HG03159 (cell line): Measurements from ENCODE around the gene SLC47A1.
"Not testable (repeated sequence)": the region's sequence is repeated elsewhere in the genome, so short reads cannot be mapped to it uniquely, and the experiment has no call there.

Experiments
- ATAC-seq: cut with Tn5 transposase; IDR thresholded peaks from one replicate; pipeline ENCODE4 v1.9.1; 2021; ENCODE audit warnings: mild to moderate bottlenecking, moderate library complexity; ENCODE audit not compliant: unreplicated experiment

Gene SLC47A1

GRCh38 chr17:19554393-19554792 lies 20.7 kb downstream of the SLC47A1 start:
- no peak for ATAC-seq

GRCh38 chr17:19555746-19556145 lies 22.1 kb downstream of the SLC47A1 start:
- no peak for ATAC-seq

- no peak for ATAC-seq
Measured at GRCh38 chr17:19558946-19559345, 25.3 kb downstream of the SLC47A1 start.

DNA sequence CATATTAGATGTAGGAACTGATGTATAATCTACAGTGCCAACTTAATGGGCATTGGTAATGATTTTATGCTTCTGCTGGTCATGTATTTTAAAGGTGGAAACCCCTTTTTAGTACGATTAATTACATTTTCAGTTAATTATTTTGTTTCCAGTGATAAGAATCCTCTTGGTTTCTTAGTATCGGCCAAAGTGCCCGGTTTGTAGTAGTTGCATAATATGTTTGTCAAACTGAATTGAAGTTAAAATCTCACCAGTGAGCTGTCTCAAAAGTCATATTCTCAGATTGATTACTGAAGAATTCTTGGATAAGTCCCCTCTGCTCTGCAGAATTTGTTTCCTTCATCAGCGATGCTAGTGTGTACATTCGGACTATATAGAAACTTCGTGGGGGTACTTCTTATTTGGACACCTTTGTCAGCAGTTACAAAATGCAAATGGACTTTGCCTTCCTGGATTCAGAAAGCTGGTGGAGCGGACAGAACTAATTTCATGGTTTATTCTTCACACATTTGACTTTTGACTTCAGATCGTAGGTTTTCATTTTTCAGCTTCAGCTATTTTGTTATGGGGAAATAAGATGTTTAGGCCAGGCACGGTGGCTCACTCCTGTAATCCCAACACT lies 28.2 kb downstream of the SLC47A1 start:
- ATAC-seq: no peak

- no peak for ATAC-seq
Measured at GRCh38 chr17:19565817-19566575, 32.3 kb downstream of the SLC47A1 start.

DNA sequence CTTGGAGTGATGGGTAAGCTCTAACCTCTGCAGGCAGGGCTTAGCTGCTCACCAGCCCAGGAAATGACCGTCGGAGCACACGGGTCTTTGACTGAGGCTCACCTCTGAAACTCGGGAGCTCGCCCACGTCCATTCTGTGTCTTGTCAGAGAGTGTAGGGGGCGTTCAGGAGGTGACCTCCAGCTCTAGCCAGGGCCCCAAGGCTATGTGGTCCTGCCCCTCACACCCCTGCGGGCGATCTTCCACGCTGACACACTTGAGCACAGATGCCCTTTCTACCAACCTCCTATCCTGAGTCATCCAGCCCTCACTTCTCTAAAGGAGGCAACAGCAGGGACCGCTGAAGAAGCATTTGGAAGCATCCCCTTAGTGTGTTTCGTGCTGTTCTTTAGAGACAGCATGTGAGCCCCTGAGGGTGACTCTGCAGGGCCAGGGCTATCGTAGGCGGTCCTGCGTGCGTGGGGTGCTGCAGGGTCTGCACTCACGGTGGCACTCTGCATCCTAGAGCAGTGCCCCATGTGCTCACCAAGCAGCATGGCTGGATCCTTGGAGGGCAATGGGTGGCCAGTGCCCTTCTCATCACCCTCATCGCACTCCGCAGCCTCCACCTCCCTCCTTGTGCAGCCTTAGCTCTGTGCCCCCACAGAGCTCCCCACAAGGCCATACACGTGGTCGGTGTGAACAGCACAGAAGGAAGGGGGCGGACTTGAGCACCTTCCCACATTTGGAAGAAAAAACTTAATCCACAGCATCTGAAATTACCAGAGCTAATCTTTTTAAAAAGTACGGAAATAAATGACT lies 33.8 kb downstream of the SLC47A1 start:
- ATAC-seq: no peak

GRCh38 chr17:19568016-19568350 lies 34.3 kb downstream of the SLC47A1 start:
- no peak for ATAC-seq

DNA sequence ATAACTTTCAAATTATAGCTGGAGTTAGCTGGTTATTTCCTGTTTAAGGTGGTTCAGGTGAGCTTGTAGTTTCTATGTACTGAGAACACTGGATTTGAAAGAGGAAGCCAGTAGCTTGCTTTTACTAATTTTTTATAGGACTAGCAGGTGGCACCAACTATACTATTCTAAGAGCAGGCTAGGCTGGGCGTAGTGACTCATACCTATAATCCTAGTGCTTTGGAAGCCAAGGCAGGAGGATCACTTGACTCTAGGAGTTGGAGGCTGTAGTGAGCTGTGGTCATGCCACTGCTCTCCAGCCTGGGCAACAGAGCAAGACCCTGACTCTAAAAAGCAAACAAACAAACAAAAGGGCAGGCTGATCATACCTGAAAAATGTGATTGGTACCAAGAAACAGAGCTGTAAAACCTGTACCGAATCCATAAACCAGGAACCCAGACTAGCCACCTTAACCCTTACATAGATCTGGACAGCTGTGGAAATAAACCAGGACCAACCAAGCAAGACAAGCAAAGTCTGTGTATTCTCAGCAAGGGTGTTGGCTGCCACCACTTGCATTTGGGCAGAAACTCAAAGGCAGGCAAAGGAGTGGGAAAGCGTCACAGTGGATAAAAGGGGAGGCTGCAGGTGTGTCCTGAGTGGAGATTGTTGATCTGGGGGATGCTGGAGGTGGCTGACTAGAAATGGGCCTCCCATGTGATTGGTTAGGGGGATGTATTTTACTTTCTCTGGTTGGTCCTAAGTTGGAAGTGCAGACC lies 36.3 kb downstream of the SLC47A1 start:
- ATAC-seq: no peak

GRCh38 chr17:19570544-19571062 lies 36.9 kb downstream of the SLC47A1 start:
- no peak for ATAC-seq

DNA sequence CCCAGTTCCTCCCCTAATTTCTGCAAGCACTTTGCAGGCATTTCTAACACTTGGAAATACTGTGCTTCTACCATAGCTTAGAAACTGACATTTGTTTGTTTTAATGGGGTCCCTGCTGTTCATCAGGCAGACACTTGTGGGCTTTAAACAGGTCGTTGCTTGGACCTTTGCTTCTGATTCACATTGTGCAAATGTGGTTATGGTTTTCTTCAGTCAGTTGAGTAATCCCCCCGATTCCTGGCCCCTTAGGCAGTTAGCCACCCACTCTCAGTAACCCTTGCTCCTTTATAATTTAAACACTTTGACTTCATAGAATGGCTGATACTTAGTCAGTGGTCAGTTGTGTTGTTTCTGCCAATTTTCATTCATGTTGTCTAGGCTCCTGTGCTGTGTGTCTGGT lies 39.4 kb downstream of the SLC47A1 start:
- no peak for ATAC-seq

- no peak for ATAC-seq
Measured at GRCh38 chr17:19574956-19575355, 41.3 kb downstream of the SLC47A1 start.

- no peak for ATAC-seq
Measured at GRCh38 chr17:19578545-19578944, 44.9 kb downstream of the SLC47A1 start.

- ATAC-seq: no peak
Measured at GRCh38 chr17:19579192-19579761, 45.6 kb downstream of the SLC47A1 start.

DNA sequence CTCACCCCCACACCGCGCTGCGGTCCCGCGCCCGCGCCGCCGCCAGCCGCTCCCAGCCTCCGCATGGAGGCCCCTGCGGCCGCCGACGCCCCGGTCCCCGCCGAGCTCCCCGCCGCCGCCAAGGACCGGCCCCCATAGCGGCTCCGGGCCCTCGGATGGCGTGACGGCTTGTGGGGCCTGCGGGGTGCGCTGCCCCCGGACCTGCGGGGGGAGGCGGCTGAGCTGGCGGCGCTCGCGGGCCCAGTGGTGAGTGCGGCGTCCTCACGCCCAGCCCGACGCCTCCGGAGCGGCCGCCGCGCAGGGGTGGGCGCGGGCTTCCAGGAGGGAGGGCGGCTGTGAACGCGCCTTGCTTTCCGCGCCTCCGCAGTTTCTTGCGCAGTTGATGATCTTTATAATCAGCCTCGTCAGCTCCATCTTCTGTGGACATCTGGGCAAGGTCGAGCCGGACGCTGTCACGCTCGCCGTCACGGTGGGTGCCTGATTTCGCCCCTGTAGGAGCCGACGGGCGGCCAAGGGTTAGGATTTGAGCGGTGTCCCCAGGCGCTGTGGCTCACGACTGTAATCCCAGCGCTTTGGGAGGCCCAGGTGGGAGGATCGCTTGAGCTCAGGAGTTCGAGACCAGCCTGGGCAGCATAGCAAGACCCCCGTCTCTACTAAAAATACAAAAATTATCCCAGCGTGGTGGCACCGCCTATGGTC lies 46.4 kb downstream of the SLC47A1 start:
- no peak for ATAC-seq

- ATAC-seq: not testable (repeated sequence)
Measured at GRCh38 chr17:19580566-19580920, 46.9 kb downstream of the SLC47A1 start.

GRCh38 chr17:19582152-19582551 lies 48.5 kb downstream of the SLC47A1 start:
- not testable (repeated sequence) for ATAC-seq

DNA sequence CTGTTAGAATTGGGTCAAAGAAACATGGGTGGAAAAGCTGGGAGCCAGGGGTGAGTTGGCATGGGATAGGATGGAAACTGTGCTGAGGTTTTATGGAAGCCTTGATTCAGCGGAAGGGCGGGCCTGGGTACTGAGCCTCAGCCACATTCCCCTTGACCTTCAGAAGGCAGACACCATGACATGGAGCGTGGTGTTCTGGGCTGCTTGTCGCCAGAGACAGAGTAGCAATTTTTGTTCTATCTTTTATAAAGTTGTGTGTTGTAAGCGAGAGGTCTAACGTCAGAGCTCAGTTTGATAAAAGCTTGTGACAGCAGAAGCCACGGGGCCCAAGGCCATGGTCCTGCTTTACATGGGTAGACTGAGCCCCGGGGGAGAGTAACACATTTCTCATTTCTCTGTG lies 50.2 kb downstream of the SLC47A1 start:
- no peak for ATAC-seq

GRCh38 chr17:19590451-19590850 lies 56.8 kb downstream of the SLC47A1 start:
- ATAC-seq: no peak

GRCh38 chr17:19590912-19591551 lies 57.4 kb downstream of the SLC47A1 start:
- no peak for ATAC-seq

- no peak for ATAC-seq
Measured at GRCh38 chr17:19592316-19592715, 58.7 kb downstream of the SLC47A1 start.
